ENCODE data around the gene AMOTL2. TPM values are rescaled to one million over a fixed set of nuclear protein-coding genes. Genes with fewer than 3 reads are reported as not detected.

Gene AMOTL2
- total RNA-seq, 1 experiment from 2014 or later = 76.9 TPM

DNA sequence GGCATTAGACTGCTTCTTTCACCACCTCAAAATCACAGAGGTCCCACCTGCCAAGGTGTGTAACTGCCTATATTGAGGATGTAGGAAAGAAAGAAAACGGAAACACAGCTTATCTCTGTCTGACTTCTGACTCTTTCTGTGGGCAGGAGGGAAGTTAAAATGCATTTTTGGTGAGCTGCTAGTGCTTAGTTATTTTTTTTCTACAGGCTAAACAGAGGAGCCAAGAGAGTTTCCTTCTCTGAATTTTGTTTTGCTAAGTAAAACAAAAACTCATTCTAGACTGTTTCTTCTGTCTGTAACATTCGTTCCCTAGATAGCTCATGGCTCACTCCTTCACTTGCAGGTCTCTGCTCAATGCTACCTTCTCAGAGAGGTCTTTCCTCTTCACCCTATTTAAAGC is 18.8 kb upstream of the AMOTL2 start:
- Mint-ChIP-seq H3K27ac (no peak overlapping the region), H3K36me3 (no peaks in the 10 kb centered on the region; the same call in 1 of the 2 replicates), H3K27me3 (ENCODE audit: low read depth) (peaks cover 10% of the 10 kb centered on the region), H3K4me3 (no peak overlapping the region), H3K4me1 (peaks cover 5% of the 10 kb centered on the region; the same call in 1 of the 2 replicates), H3K9me3 (peaks cover 10% of the 10 kb centered on the region)
- POLR2A ChIA-PET = no interaction called here
- TF ChIP-seq, protein P1, sequence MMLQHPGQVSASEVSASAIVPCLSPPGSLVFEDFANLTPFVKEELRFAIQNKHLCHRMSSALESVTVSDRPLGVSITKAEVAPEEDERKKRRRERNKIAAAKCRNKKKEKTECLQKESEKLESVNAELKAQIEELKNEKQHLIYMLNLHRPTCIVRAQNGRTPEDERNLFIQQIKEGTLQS (CRISPR knock-in tag; conservative IDR thresholded peaks at IDR 0.05) = no peak
- TF ChIP-seq CREM (CRISPR knock-in tag; IDR thresholded peaks at IDR 0.05) = no peak
- no peak for TF ChIP-seq ZNF671 (CRISPR knock-in tag; IDR thresholded peaks at IDR 0.05)
- TF ChIP-seq, protein P2, sequence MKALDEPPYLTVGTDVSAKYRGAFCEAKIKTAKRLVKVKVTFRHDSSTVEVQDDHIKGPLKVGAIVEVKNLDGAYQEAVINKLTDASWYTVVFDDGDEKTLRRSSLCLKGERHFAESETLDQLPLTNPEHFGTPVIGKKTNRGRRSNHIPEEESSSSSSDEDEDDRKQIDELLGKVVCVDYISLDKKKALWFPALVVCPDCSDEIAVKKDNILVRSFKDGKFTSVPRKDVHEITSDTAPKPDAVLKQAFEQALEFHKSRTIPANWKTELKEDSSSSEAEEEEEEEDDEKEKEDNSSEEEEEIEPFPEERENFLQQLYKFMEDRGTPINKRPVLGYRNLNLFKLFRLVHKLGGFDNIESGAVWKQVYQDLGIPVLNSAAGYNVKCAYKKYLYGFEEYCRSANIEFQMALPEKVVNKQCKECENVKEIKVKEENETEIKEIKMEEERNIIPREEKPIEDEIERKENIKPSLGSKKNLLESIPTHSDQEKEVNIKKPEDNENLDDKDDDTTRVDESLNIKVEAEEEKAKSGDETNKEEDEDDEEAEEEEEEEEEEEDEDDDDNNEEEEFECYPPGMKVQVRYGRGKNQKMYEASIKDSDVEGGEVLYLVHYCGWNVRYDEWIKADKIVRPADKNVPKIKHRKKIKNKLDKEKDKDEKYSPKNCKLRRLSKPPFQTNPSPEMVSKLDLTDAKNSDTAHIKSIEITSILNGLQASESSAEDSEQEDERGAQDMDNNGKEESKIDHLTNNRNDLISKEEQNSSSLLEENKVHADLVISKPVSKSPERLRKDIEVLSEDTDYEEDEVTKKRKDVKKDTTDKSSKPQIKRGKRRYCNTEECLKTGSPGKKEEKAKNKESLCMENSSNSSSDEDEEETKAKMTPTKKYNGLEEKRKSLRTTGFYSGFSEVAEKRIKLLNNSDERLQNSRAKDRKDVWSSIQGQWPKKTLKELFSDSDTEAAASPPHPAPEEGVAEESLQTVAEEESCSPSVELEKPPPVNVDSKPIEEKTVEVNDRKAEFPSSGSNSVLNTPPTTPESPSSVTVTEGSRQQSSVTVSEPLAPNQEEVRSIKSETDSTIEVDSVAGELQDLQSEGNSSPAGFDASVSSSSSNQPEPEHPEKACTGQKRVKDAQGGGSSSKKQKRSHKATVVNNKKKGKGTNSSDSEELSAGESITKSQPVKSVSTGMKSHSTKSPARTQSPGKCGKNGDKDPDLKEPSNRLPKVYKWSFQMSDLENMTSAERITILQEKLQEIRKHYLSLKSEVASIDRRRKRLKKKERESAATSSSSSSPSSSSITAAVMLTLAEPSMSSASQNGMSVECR (CRISPR knock-in tag; IDR thresholded peaks at IDR 0.05; ENCODE audit: borderline replicate concordance) = no peak
- no peak for TF ChIP-seq SP1 (CRISPR knock-in tag; conservative IDR thresholded peaks at IDR 0.05)
- TF ChIP-seq TEAD4 (CRISPR knock-in tag; IDR thresholded peaks at IDR 0.05) = no peak
- TF ChIP-seq GTF2I (CRISPR knock-in tag; conservative IDR thresholded peaks at IDR 0.05) = no peak
- no peak for DNase-seq (ENCODE audit: low spot score)
- ATAC-seq = no peak
- CTCF ChIA-PET = interaction anchor here (1.0 to 2.9 kb wide), 3 partner anchors 15 to 80 kb away, joined by 3 to 10 read pairs (median 5); no protein-coding TSS in a partner anchor

DNA sequence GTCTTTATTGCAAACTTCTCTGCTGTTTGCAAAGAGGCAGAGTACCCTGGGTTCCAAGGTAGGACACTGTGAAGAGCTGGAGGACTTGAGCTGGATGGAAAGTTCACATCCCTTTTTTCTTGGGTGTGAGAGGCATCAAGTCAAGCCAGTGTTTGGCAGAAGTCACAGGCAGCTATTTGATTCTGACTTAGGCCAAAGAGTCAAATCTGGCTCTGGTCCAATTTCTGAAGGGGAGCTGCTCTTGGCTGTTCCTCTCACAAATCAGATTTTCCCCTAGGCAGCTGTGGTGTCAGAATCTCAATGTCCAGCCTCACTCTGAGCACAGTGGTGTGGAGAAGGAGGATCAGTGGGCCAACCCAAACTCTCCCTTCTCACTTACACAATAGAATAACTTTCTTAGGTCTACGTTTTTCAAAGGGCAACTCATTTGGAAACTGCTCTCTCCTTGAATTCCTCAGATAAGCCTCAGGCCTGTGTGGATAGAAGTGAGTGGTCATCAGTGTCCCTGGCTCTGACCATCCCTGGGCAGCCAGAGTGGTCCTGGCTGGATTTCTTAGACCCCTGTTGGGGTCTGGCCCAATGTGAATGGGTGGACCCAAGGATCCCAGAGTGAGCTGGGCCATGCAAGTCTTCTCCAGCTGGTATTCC is 18.2 kb upstream of the AMOTL2 start:
- Mint-ChIP-seq H3K9me3 (peaks cover 10% of the 10 kb centered on the region), H3K4me3 (no peak overlapping the region), H3K27me3 (ENCODE audit: low read depth) (peaks cover 13% of the 10 kb centered on the region), H3K36me3 (no peaks in the 10 kb centered on the region; the same call in 1 of the 2 replicates), H3K4me1 (peaks cover 5% of the 10 kb centered on the region; the same call in 1 of the 2 replicates), H3K27ac (no peak overlapping the region)
- ATAC-seq = no peak
- CTCF ChIA-PET = interaction anchor here (1.0 to 2.9 kb wide), 3 partner anchors 14 to 81 kb away, joined by 3 to 10 read pairs (median 5); no protein-coding TSS in a partner anchor
- DNase-seq (ENCODE audit: low spot score) = no peak
- TF ChIP-seq, protein P3, sequence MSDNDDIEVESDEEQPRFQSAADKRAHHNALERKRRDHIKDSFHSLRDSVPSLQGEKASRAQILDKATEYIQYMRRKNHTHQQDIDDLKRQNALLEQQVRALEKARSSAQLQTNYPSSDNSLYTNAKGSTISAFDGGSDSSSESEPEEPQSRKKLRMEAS (CRISPR knock-in tag; IDR thresholded peaks at IDR 0.05) = no peak
- TF ChIP-seq, protein P4, sequence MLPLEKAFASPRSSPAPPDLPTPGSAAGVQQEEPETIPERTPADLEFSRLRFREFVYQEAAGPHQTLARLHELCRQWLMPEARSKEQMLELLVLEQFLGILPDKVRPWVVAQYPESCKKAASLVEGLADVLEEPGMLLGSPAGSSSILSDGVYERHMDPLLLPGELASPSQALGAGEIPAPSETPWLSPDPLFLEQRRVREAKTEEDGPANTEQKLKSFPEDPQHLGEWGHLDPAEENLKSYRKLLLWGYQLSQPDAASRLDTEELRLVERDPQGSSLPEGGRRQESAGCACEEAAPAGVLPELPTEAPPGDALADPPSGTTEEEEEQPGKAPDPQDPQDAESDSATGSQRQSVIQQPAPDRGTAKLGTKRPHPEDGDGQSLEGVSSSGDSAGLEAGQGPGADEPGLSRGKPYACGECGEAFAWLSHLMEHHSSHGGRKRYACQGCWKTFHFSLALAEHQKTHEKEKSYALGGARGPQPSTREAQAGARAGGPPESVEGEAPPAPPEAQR (CRISPR knock-in tag; IDR thresholded peaks at IDR 0.05) = no peak
- TF ChIP-seq, protein P5, sequence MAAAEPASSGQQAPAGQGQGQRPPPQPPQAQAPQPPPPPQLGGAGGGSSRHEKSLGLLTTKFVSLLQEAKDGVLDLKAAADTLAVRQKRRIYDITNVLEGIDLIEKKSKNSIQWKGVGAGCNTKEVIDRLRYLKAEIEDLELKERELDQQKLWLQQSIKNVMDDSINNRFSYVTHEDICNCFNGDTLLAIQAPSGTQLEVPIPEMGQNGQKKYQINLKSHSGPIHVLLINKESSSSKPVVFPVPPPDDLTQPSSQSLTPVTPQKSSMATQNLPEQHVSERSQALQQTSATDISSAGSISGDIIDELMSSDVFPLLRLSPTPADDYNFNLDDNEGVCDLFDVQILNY (CRISPR knock-in tag; IDR thresholded peaks at IDR 0.05) = no peak
- TF ChIP-seq SMAD4 (CRISPR knock-in tag; IDR thresholded peaks at IDR 0.05) (no peak), ELF4 (CRISPR knock-in tag; IDR thresholded peaks at IDR 0.05; ENCODE audit: low read depth) (no peak), SOX15 (CRISPR knock-in tag; IDR thresholded peaks at IDR 0.05) (no peak)
- POLR2A ChIA-PET = interaction anchor here (0.6 kb wide), 1 partner anchor 18 kb away, joined by 4 read pairs; the partner anchor contains the start of gene AMOTL2

DNA sequence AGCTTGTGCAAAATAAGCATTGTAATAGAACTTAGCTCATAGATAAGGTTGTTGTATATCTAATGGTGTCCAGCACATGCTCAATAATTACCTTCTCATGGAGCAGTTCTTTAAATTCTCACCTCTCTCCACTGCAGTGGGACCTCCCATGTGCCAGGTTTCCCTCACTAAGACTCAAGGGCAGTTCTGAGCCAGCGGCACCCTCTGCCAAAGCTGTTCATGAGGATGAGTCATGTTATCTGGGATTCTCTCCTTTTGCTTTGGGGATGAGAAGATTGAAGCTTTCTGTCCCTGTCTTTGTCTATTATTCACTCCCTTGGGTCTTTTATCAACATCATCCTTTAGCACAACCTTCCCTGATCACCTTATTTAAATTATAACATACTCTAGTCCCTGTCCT is 15.6 kb upstream of the AMOTL2 start:
- POLR2A ChIA-PET = no interaction called here
- Mint-ChIP-seq H3K4me3 (no peak overlapping the region), H3K4me1 (peaks cover 7% of the 10 kb centered on the region), H3K27me3 (ENCODE audit: low read depth) (peaks cover 14% of the 10 kb centered on the region), H3K27ac (no peak overlapping the region), H3K9me3 (peaks cover 10% of the 10 kb centered on the region), H3K36me3 (no peaks in the 10 kb centered on the region; the same call in 1 of the 2 replicates)
- DNase-seq (ENCODE audit: low spot score) (no peak), ATAC-seq (no peak)
- CTCF ChIA-PET = interaction anchor here (0.6 to 0.7 kb wide), 2 partner anchors 256 to 529 kb away, joined by 3 read pairs; no protein-coding TSS in a partner anchor
- TF ChIP-seq TEAD1 (CRISPR knock-in tag; IDR thresholded peaks at IDR 0.05) = no peak
- no peak for TF ChIP-seq ZBTB21 (CRISPR knock-in tag; IDR thresholded peaks at IDR 0.05; ENCODE audit: borderline replicate concordance)
- TF ChIP-seq, protein P6, sequence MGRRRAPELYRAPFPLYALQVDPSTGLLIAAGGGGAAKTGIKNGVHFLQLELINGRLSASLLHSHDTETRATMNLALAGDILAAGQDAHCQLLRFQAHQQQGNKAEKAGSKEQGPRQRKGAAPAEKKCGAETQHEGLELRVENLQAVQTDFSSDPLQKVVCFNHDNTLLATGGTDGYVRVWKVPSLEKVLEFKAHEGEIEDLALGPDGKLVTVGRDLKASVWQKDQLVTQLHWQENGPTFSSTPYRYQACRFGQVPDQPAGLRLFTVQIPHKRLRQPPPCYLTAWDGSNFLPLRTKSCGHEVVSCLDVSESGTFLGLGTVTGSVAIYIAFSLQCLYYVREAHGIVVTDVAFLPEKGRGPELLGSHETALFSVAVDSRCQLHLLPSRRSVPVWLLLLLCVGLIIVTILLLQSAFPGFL (CRISPR knock-in tag; IDR thresholded peaks at IDR 0.05; ENCODE audit: borderline replicate concordance) = no peak
- no peak for TF ChIP-seq GABPB1 (CRISPR knock-in tag; IDR thresholded peaks at IDR 0.05)
- no peak for TF ChIP-seq SP1 (CRISPR knock-in tag; conservative IDR thresholded peaks at IDR 0.05)
- no peak for TF ChIP-seq NFYB (CRISPR knock-in tag; conservative IDR thresholded peaks at IDR 0.05; ENCODE audit: low read depth)
- TF ChIP-seq ZNF317 (CRISPR knock-in tag; IDR thresholded peaks at IDR 0.05; ENCODE audit: borderline replicate concordance, low read depth) = no peak
- TF ChIP-seq, protein P7, sequence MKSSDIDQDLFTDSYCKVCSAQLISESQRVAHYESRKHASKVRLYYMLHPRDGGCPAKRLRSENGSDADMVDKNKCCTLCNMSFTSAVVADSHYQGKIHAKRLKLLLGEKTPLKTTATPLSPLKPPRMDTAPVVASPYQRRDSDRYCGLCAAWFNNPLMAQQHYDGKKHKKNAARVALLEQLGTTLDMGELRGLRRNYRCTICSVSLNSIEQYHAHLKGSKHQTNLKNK (CRISPR knock-in tag; IDR thresholded peaks at IDR 0.05) = no peak
- no peak for TF ChIP-seq MXD4 (CRISPR knock-in tag; IDR thresholded peaks at IDR 0.05; ENCODE audit: borderline replicate concordance)

Measured in WTC11 (cell line).